ENCODE data around the gene SLC23A2. TPM values are rescaled to one million over a fixed set of nuclear protein-coding genes. Genes with fewer than 3 reads are reported as not detected.

The SLC23A2 gene
- total RNA-seq, 4 donors from 2014 or later = 4.6 to 15.2 (median 7.9) TPM

DNA sequence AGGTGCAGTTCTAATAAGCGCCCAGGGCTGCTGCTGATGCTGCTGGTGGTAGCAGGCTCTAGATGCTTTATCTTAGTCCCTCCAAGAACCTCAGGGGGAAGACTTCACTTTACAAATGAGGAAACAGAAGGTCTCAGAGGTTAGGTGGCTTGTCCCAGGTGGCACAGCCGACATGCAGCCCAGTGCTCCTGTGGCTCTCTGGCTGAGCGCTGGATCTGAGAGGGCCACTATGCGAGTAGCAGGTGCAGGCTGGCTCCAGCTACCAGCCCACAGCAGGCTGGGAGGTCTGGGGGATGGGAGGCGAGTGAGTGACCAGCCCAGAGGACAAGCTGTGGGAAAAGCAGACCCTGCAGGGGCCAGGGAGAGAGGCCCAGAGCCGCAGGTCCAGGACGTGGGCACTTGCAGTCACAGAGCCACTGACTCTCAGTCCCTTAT is 188.7 kb downstream of the SLC23A2 start:
- H3K4me3 ChIP-seq (ENCODE audit: low read depth, poor library complexity, severe bottlenecking) = no peak overlapping the region
- 75 to 88% methylated on average over 7 of the region's 7 CpGs for WGBS, 2 donors
- TF ChIP-seq POLR2A (IDR thresholded peaks at IDR 0.05) = no peak
- TF ChIP-seq, protein P1, sequence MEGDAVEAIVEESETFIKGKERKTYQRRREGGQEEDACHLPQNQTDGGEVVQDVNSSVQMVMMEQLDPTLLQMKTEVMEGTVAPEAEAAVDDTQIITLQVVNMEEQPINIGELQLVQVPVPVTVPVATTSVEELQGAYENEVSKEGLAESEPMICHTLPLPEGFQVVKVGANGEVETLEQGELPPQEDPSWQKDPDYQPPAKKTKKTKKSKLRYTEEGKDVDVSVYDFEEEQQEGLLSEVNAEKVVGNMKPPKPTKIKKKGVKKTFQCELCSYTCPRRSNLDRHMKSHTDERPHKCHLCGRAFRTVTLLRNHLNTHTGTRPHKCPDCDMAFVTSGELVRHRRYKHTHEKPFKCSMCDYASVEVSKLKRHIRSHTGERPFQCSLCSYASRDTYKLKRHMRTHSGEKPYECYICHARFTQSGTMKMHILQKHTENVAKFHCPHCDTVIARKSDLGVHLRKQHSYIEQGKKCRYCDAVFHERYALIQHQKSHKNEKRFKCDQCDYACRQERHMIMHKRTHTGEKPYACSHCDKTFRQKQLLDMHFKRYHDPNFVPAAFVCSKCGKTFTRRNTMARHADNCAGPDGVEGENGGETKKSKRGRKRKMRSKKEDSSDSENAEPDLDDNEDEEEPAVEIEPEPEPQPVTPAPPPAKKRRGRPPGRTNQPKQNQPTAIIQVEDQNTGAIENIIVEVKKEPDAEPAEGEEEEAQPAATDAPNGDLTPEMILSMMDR (IDR thresholded peaks at IDR 0.05) = no peak
- intact Hi-C loops (cut with DNase I; ENCODE audit: low total_unique reads) = no loop called here
- no peak for DNase-seq (ENCODE audit: low spot score in 2 of 2)

- no peak overlapping the region for H3K4me3 ChIP-seq (ENCODE audit: low read depth, poor library complexity, severe bottlenecking)
- TF ChIP-seq, protein P1 (IDR thresholded peaks at IDR 0.05) = no peak
- TF ChIP-seq POLR2A (IDR thresholded peaks at IDR 0.05) = no peak
- WGBS, 2 donors = 89 to 91% methylated on average over 6 of the region's 6 CpGs
- intact Hi-C loops (cut with DNase I; ENCODE audit: low total_unique reads) = no loop called here
- DNase-seq (ENCODE audit: low spot score in 2 of 2) = no peak
These were observed 189.1 kb downstream of the SLC23A2 start for GRCh38 chr20:4812216-4812615.

DNA sequence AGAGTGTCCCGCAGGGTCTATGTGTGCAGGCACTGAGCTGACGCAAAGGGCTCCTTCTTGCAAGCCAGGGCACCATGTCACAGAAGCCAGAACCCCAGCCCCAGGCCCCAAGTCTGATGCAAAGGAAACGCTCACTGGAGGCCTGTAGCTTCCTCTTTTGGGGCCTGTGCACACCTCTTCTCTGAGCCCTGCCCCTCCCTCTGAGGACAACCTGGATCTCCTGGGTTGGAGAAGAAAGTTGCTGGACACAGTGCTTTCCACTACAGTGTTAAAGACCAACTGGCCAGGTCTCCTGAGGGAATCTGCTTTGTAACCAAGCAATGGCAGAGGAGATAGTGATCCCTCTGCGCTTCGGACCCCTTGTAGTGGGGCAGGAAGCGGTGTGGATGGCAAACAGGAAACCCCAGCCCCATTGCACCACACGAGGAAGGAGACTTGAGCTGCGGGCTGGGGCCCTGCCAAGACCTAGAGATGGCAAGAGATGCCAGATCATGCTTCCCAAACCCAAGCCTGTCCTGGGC is 189.6 kb downstream of the SLC23A2 start:
- H3K4me3 ChIP-seq (ENCODE audit: low read depth, poor library complexity, severe bottlenecking) = no peak overlapping the region
- DNase-seq (ENCODE audit: low spot score in 2 of 2) = peak; percentile 71 to 94
- TF ChIP-seq, protein P1 (IDR thresholded peaks at IDR 0.05) = no peak
- no peak for TF ChIP-seq POLR2A (IDR thresholded peaks at IDR 0.05)
- intact Hi-C loops (cut with DNase I; ENCODE audit: low total_unique reads) = no loop called here
- WGBS, 2 donors = 66 to 77% methylated on average over 8 of the region's 8 CpGs

DNA sequence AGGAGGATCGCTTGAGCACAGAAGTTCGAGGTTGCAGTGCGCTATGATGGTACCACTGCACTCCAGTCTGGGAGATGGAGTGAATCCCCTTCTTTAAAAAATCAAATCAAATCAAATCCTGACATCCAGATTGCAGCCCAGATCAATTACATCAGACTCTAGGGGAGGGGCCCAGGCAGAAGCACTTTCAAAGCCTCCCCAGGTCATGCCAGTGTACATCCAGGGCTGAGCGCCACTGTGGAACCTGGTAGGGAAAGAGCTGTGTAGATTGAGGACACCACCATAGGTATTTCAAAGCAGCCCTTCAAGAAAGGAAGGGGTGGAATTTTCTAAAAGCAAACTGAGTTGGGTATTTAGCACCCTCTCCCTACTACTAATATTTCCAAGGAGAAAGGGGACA is 190.1 kb downstream of the SLC23A2 start:
- no peak for DNase-seq (ENCODE audit: low spot score in 2 of 2)
- WGBS, 2 donors = 93 to 94% methylated on average over 4 of the region's 4 CpGs
- H3K4me3 ChIP-seq (ENCODE audit: low read depth, poor library complexity, severe bottlenecking) = no peak overlapping the region
- intact Hi-C loops (cut with DNase I; ENCODE audit: low total_unique reads) = no loop called here
- TF ChIP-seq POLR2A (IDR thresholded peaks at IDR 0.05) = no peak
- TF ChIP-seq, protein P1 (IDR thresholded peaks at IDR 0.05) = no peak

GRCh38 chr20:4810426-4811019 is 190.8 kb downstream of the SLC23A2 start:
- no peak for TF ChIP-seq POLR2A (IDR thresholded peaks at IDR 0.05)
- DNase-seq (ENCODE audit: low spot score in 2 of 2) = no peak
- WGBS, 2 donors = 69 to 73% methylated on average over 8 of the region's 8 CpGs
- intact Hi-C loops (cut with DNase I; ENCODE audit: low total_unique reads) = no loop called here
- no peak overlapping the region for H3K4me3 ChIP-seq (ENCODE audit: low read depth, poor library complexity, severe bottlenecking)

DNA sequence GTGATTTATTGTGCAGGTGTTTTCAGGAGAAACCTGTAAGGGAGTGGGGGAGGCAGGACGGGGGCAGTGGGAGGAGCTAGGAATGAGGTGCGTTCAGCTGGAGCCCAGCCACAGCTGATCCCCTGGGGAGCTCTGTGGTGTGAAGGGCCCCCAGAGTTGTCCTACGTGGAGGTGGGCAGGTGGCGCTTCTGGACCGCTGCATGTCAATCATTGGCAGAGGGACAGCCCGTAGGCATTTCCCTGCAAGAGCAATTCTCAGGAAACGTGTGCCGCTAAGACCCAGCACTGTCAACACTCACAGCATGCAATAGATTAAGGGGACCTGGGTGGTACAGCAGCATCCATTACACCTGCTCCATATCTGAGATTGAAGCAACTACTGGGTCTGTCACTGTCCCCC is 191.6 kb downstream of the SLC23A2 start:
- intact Hi-C loops (cut with DNase I; ENCODE audit: low total_unique reads) = no loop called here
- DNase-seq (ENCODE audit: low spot score in 2 of 2) = no peak
- no peak overlapping the region for H3K4me3 ChIP-seq (ENCODE audit: low read depth, poor library complexity, severe bottlenecking)

More for the DNA sequence above, 191.6 kb downstream of the SLC23A2 start:
- 29 to 44% methylated on average over 7 to 8 of the region's 8 CpGs for WGBS, 2 donors
- TF ChIP-seq, protein P1 (IDR thresholded peaks at IDR 0.05) = no peak
